A549 (cell line): Measurements from ENCODE around the gene ARL15.

Source experiments
- CEBPB ChIP-seq, 2 experiments: fragments of >200 bp in 1 of 2; sonication (Bioruptor Twin) in 1 of 2; formaldehyde crosslinking in 1 of 2; IDR thresholded peaks; 2 replicates each; pipeline ENCODE4 v1.6.1; 2012 to 2016
- CHD4 ChIP-seq: fragments of 200-600 bp; sonication (generic); IDR thresholded peaks from 2 replicates; pipeline ENCODE4 v1.6.1; 2016; ENCODE audit warnings: antibody characterized with exemption, mild to moderate bottlenecking, borderline replicate concordance
- CTCF ChIP-seq: fragments of >200 bp; sonication (Bioruptor Twin); formaldehyde crosslinking; IDR thresholded peaks from 3 replicates; pipeline ENCODE4 v1.5.1; 2016
- EP300 ChIP-seq, 2 experiments: fragments of >200 bp; sonication (Bioruptor Twin); formaldehyde crosslinking; IDR thresholded peaks; 2 replicates in 1 of 2; 3 replicates in 1 of 2; pipeline ENCODE4 v1.6.1; 2016 to 2017
- HOXB5 ChIP-seq: fragments of 250-450 bp; sonication (Bioruptor Pico); IDR thresholded peaks from 2 replicates; pipeline ENCODE4 v1.5.0; 2020; ENCODE audit warnings: mild to moderate bottlenecking, moderate library complexity
- JUN ChIP-seq, 2 experiments: fragments of >200 bp; sonication (Bioruptor Twin); formaldehyde crosslinking; IDR thresholded peaks; 2 replicates in 1 of 2; 3 replicates in 1 of 2; pipeline ENCODE4 v1.6.1; 2016 to 2017
- MAFK ChIP-seq: fragments of 450-650 bp; IDR thresholded peaks from 2 replicates; pipeline ENCODE4 v1.6.1; 2014; ENCODE audit not compliant: partially characterized antibody
- MAX ChIP-seq: IDR thresholded peaks from 2 replicates; pipeline ENCODE4 v1.6.1; 2012
- RAD21 ChIP-seq, 2 experiments: fragments of >200 bp in 1 of 2; sonication (Bioruptor Twin) in 1 of 2; formaldehyde crosslinking in 1 of 2; IDR thresholded peaks in 1 of 2; conservative IDR thresholded peaks in 1 of 2; 2 replicates in 1 of 2; 3 replicates in 1 of 2; pipeline ENCODE4 v1.6.1; 2012 to 2018; ENCODE audit warnings: inconsistent platforms in 1 of 2
- REST ChIP-seq: fragments of 200-600 bp; sonication (generic); IDR thresholded peaks from 2 replicates; pipeline ENCODE4 v1.6.1; 2016; ENCODE audit warnings: antibody characterized with exemption, mild to moderate bottlenecking, moderate library complexity
- USF2 ChIP-seq: fragments of 450-650 bp; IDR thresholded peaks from 2 replicates; pipeline ENCODE4 v1.6.1; 2014; ENCODE audit warnings: antibody characterized with exemption
- ZFP36 ChIP-seq: fragments of 450-650 bp; IDR thresholded peaks from 2 replicates; pipeline ENCODE4 v1.6.1; 2014; ENCODE audit warnings: borderline replicate concordance; ENCODE audit not compliant: partially characterized antibody

- TF ChIP-seq ZFP36 (no peak), USF2 (no peak), REST (no peak), HOXB5 (CRISPR knock-in tag) (no peak), CTCF (no peak), JUN (IDR thresholded peaks at IDR 0.05) (no peak), CEBPB (IDR thresholded peaks at IDR 0.05) (no peak), EP300 (IDR thresholded peaks at IDR 0.05) (no peak), MAFK (no peak), CHD4 (no peak), MAX (no peak), RAD21 (conservative IDR thresholded peaks at IDR 0.05 in 1 of 2, IDR thresholded peaks at IDR 0.05 in 1 of 2) (no peak)
Observed at GRCh38 chr5:53856506-53856905, 453.9 kb downstream of the ARL15 start.
